T-helper 1 cell (primary cell): ENCODE measurements around the gene CCDC127.
"Not testable (repeated sequence)": the region's sequence is repeated elsewhere in the genome, so short reads cannot be mapped to it uniquely, and the experiment has no call there.

Experiments
- DNase-seq, 5 donors: peaks; one replicate each; pipeline ENCODE4 v3.0.0-alpha.2; 2012 to 2020

Gene CCDC127

GRCh38 chr5:233426-233825 is 15.5 kb upstream of the CCDC127 start:
- DNase-seq = not testable (repeated sequence)

GRCh38 chr5:231661-232060 is 13.7 kb upstream of the CCDC127 start:
- DNase-seq = no peak

GRCh38 chr5:230711-231110 is 12.8 kb upstream of the CCDC127 start:
- DNase-seq = no peak

GRCh38 chr5:228886-229285 is 10.9 kb upstream of the CCDC127 start:
- no peak for DNase-seq

GRCh38 chr5:227375-227774 is 9.4 kb upstream of the CCDC127 start:
- DNase-seq = not testable (repeated sequence)

- DNase-seq = no peak
Observed at GRCh38 chr5:225334-225733, 7.4 kb upstream of the CCDC127 start.

GRCh38 chr5:223791-224190 is 5.8 kb upstream of the CCDC127 start:
- no peak for DNase-seq

- DNase-seq = not testable (repeated sequence)
Observed at GRCh38 chr5:222951-223715, 5.2 kb upstream of the CCDC127 start.

- peak in 1 of 5 donors; percentile 57 for DNase-seq
Observed at GRCh38 chr5:219991-220390, 2.0 kb upstream of the CCDC127 start.

GRCh38 chr5:219460-219863 is 1.5 kb upstream of the CCDC127 start:
- DNase-seq = peak in 2 of 5 donors; percentile 5 to 43

GRCh38 chr5:218457-219291 is 721 bp upstream of the CCDC127 start:
- peak in 3 of 5 donors; percentile 5 to 21 (median 17) for DNase-seq

- not testable (repeated sequence) for DNase-seq
Observed at GRCh38 chr5:216076-216475, 1.9 kb downstream of the CCDC127 start.

- DNase-seq = not testable (repeated sequence)
Observed at GRCh38 chr5:215256-215655, 2.7 kb downstream of the CCDC127 start.

GRCh38 chr5:213803-214395 is 4.1 kb downstream of the CCDC127 start:
- no peak for DNase-seq

GRCh38 chr5:208449-209114 is 9.4 kb downstream of the CCDC127 start:
- no peak for DNase-seq

GRCh38 chr5:207599-207998 is 10.4 kb downstream of the CCDC127 start:
- no peak for DNase-seq

GRCh38 chr5:206927-207536 is 10.9 kb downstream of the CCDC127 start:
- DNase-seq = no peak

GRCh38 chr5:206406-206805 is 11.5 kb downstream of the CCDC127 start:
- no peak for DNase-seq

GRCh38 chr5:204966-205670 is 12.8 kb downstream of the CCDC127 start:
- DNase-seq = no peak

- DNase-seq = no peak
Observed at GRCh38 chr5:204462-204861, 13.5 kb downstream of the CCDC127 start.

GRCh38 chr5:204001-204400 is 14.0 kb downstream of the CCDC127 start:
- no peak for DNase-seq
